Loucy (cell line): ENCODE measurements around the gene CAMTA1.

Source experiments
- EZH2phosphoT487 ChIP-seq: fragments of 200-600 bp; IDR thresholded peaks from 2 replicates; pipeline ENCODE4 v1.6.1; 2018; ENCODE audit warnings: antibody characterized with exemption, mild to moderate bottlenecking, moderate library complexity, borderline replicate concordance
- TF ChIP-seq, protein P1 (sequence below): fragments of 200-600 bp; sonication (generic); conservative IDR thresholded peaks from 2 replicates; pipeline ENCODE4 v1.5.1; 2014; ENCODE audit warnings: mild to moderate bottlenecking, antibody characterized with exemption, low read length

DNA sequence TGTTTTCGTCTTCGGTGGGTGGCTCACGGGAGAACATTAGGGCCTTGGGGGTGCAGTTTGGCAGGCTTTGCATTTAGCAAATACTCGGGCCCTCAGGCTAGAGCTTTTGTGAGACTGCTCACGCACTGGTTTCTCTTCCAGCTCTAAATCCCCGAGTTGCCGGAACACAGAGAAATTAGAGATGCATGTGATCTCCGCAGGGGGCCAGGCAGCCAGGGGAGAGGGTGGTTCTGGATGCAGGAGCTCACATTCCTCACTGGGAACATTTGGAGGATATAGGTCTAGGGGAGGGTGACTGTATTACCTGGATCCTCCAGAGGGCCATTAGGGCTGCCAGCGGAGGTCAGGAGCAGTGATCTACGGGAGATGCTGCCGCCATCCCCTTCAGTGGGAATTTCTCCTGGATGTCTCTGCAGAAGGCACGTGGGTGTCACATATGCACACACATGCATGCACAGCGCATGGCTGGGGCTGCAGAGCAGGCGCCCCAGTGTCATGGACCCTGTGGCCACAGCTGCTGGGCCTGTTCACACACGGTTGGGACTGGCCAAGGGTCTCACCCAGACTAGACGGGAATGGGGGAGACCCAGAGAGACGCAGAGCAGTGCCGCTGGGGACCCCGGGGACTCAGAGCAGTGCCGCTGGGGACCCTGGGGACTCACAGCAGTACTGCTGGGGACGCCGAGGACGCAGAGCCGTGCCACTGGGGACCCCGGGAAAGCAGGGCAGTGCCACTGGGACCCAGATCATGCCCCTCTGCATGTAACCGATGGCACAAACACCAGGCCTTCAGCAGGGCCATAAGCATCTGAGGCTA, 258.7 kb downstream of the CAMTA1 start:
- TF ChIP-seq, protein P1, sequence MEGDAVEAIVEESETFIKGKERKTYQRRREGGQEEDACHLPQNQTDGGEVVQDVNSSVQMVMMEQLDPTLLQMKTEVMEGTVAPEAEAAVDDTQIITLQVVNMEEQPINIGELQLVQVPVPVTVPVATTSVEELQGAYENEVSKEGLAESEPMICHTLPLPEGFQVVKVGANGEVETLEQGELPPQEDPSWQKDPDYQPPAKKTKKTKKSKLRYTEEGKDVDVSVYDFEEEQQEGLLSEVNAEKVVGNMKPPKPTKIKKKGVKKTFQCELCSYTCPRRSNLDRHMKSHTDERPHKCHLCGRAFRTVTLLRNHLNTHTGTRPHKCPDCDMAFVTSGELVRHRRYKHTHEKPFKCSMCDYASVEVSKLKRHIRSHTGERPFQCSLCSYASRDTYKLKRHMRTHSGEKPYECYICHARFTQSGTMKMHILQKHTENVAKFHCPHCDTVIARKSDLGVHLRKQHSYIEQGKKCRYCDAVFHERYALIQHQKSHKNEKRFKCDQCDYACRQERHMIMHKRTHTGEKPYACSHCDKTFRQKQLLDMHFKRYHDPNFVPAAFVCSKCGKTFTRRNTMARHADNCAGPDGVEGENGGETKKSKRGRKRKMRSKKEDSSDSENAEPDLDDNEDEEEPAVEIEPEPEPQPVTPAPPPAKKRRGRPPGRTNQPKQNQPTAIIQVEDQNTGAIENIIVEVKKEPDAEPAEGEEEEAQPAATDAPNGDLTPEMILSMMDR: no peak
- no peak for TF ChIP-seq EZH2phosphoT487
